ENCODE results near the gene ACTR3. TPM values are rescaled to one million over a fixed set of nuclear protein-coding genes. Genes with fewer than 3 reads are reported as not detected.

The ACTR3 gene
- total RNA-seq, 2 donors from 2014 or later: 229 to 267 TPM

DNA sequence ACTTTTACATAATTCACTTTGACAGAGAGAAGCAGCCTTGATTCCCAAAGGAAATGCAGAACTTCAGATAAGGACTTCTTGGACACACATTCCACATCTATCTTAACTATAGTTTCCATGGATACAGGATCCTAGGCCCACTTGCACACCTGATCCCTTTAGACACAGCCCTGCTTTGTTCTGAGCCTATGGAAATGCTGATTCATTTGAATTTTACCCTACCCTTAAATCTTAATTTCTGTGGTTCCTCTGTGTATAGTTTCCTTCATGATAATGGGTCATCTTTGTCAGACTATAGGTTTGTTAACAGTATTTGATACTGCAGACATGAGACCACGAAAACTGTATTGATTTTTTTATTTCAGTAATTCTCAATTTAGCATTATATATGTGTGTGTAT lies 77.4 kb downstream of the ACTR3 start:
- Mint-ChIP-seq H3K27me3 (no peaks in the 10 kb centered on the region), H3K4me3 (no peak overlapping the region), H3K4me1 (peaks cover 12% of the 10 kb centered on the region), H3K36me3 (ENCODE audit: low read depth) (no peaks in the 10 kb centered on the region), H3K27ac (peak overlapping the region; percentile 82)
- H3K9me3 ChIP-seq (ENCODE audit: control insufficient read depth, low read length, poor library complexity, severe bottlenecking): no peaks in the 10 kb centered on the region
- no peak for DNase-seq
- ATAC-seq: no peak

DNA sequence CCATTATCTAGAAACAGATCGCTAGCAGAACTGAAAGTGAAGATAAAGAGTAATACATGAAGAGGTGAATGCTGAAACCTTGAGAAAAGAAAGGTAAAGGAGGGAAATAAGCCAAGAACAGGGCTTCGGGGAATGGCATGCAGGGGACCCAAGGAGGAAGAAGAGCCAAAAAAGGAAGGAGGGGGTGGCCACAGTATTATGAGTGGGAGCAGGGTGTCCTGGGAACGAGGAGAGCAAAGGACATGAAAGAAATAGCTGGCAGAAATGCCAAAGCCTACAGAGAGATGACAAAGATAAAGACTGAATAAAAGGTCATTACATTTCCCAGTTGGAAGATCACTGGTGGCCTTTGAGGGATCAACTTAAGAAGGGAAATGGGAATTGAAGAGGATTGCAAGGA lies 82.9 kb downstream of the ACTR3 start:
- peaks cover 14% of the 10 kb centered on the region for H3K36me3 Mint-ChIP-seq (ENCODE audit: low read depth)
- DNase-seq (no peak), ATAC-seq (no peak)
- H3K27ac Mint-ChIP-seq: peak overlapping the region; percentile 81
- peaks cover 26% of the 10 kb centered on the region for H3K4me1 Mint-ChIP-seq
- H3K27me3 Mint-ChIP-seq: no peaks in the 10 kb centered on the region
- H3K4me3 Mint-ChIP-seq: peak overlapping the region; percentile 16
- no peaks in the 10 kb centered on the region for H3K9me3 ChIP-seq (ENCODE audit: control insufficient read depth, low read length, poor library complexity, severe bottlenecking)

DNA sequence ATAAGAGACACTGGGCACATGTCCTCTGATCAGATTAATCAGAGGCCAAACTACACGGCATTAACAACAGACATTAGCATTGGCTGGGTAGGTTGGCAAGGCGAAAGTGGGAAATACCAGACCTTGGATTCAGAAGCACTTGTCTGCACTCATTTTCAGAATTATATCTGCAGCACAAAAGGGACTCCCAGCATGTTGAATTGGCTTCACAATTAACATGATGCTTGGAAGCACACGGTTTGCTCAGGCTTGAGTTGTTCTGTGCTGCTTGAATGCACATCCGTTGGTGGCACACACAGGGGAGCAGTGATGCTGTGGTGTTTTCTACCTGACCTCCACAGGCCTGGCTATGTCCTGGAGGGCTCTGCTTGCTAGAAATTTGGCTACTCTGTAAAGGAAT lies 83.9 kb downstream of the ACTR3 start:
- Mint-ChIP-seq H3K4me3 (no peak overlapping the region), H3K36me3 (ENCODE audit: low read depth) (peaks cover 14% of the 10 kb centered on the region), H3K27ac (peak overlapping the region; percentile 81), H3K4me1 (peaks cover 26% of the 10 kb centered on the region), H3K27me3 (no peaks in the 10 kb centered on the region)
- ATAC-seq (no peak), DNase-seq (no peak)
- H3K9me3 ChIP-seq (ENCODE audit: control insufficient read depth, low read length, poor library complexity, severe bottlenecking): no peaks in the 10 kb centered on the region

GRCh38 chr2:113974727-113975126 lies 84.8 kb downstream of the ACTR3 start:
- no peak for ATAC-seq
- H3K4me3 Mint-ChIP-seq: no peak overlapping the region
- H3K36me3 Mint-ChIP-seq (ENCODE audit: low read depth): peaks cover 14% of the 10 kb centered on the region
- peaks cover 25% of the 10 kb centered on the region for H3K4me1 Mint-ChIP-seq
- no peaks in the 10 kb centered on the region for H3K27me3 Mint-ChIP-seq
- no peak for DNase-seq
- H3K9me3 ChIP-seq (ENCODE audit: control insufficient read depth, low read length, poor library complexity, severe bottlenecking): no peaks in the 10 kb centered on the region
- no peak overlapping the region for H3K27ac Mint-ChIP-seq

- Mint-ChIP-seq H3K27me3 (no peaks in the 10 kb centered on the region), H3K4me1 (peaks cover 20% of the 10 kb centered on the region), H3K4me3 (no peak overlapping the region), H3K36me3 (ENCODE audit: low read depth) (peaks cover 16% of the 10 kb centered on the region), H3K27ac (no peak overlapping the region)
- ATAC-seq (no peak), DNase-seq (no peak)
- H3K9me3 ChIP-seq (ENCODE audit: control insufficient read depth, low read length, poor library complexity, severe bottlenecking): no peaks in the 10 kb centered on the region
Observed at GRCh38 chr2:113976277-113976928, 86.5 kb downstream of the ACTR3 start.

GRCh38 chr2:113977060-113977659 lies 87.3 kb downstream of the ACTR3 start:
- Mint-ChIP-seq H3K4me1 (peaks cover 18% of the 10 kb centered on the region), H3K27me3 (no peaks in the 10 kb centered on the region), H3K27ac (no peak overlapping the region), H3K4me3 (no peak overlapping the region), H3K36me3 (ENCODE audit: low read depth) (peaks cover 16% of the 10 kb centered on the region)
- no peaks in the 10 kb centered on the region for H3K9me3 ChIP-seq (ENCODE audit: control insufficient read depth, low read length, poor library complexity, severe bottlenecking)
- no peak for DNase-seq
- no peak for ATAC-seq

DNA sequence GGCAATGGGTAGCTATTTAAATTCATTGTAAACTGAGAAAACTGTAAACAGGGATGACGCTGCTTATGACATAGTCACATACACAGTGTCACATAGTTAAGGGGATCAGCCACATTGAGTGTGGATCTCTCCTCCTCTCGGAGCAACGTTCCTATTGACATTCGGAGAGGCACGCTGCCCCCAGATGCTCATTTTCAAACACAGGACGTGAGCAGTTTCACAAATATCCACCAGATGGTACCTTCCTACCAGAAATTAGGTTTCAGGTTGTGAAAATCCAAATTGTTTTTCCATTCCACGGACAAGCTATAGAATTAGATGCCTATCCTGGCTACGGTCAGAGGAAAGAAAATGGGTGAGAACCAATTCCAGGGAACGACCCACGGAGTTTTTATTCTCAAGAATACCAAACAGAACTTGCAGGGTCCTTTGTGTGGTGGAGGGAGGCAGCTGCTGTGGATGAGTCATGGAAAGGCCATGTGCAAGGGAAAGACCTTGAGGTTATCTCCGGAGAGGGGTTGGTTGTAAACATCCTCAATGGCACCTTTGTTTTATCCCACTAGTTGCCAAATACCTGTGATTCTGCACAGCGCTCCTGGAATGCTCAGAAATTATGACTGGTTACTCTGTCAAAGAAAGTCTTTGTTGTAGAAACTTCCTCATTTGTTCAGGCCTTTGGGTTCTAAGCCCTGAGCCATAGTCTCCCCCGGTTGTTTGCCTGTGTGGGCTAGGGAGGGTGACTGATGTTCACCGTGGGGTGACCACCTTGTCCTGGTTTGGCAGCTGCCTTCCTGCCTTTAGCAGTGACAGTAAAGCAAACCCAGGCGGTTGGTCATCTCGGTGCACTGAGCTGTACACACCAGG lies 88.0 kb downstream of the ACTR3 start:
- H3K36me3 Mint-ChIP-seq (ENCODE audit: low read depth): peaks cover 14% of the 10 kb centered on the region
- no peaks in the 10 kb centered on the region for H3K27me3 Mint-ChIP-seq
- ATAC-seq (no peak), DNase-seq (no peak)
- H3K27ac Mint-ChIP-seq: peak overlapping the region; percentile 62
- peaks cover 12% of the 10 kb centered on the region for H3K4me1 Mint-ChIP-seq
- H3K9me3 ChIP-seq (ENCODE audit: control insufficient read depth, low read length, poor library complexity, severe bottlenecking): no peaks in the 10 kb centered on the region
- no peak overlapping the region for H3K4me3 Mint-ChIP-seq

DNA sequence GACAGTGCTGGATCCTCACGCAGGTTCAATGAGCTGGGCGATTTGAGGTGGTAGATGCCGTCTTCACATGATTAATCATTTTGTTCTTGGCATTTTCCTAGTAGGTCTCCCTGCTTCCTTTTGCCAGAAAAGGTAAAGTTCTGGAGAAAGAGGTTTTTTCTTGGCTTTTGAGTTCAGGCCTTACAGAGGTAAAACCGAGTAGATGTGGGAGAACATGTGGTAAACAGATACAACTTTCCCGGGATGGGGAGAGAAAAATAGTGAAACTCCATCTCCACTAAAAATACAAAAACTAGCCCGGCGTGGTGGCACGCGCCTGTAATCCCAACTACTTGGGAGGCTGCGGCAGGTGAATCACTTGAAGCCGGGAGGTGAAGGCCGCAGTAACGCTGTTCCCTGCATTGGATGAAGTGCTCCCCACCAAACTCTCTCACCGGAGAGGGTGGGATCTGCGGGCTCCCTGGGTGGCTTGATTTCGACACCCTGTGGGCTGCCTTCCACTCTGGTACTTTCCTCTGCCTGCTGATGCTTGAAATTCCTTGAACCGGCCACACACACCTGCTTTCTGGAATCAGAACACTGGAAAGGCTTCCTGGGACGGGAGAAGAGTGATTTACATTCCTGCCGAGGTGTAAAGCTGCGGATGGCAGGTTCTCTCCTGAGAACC lies 88.8 kb downstream of the ACTR3 start:
- peak overlapping the region; percentile 62 for H3K27ac Mint-ChIP-seq
- DNase-seq: no peak
- peaks cover 12% of the 10 kb centered on the region for H3K4me1 Mint-ChIP-seq
- H3K9me3 ChIP-seq (ENCODE audit: control insufficient read depth, low read length, poor library complexity, severe bottlenecking): no peaks in the 10 kb centered on the region
- no peaks in the 10 kb centered on the region for H3K27me3 Mint-ChIP-seq
- ATAC-seq: no peak
- H3K36me3 Mint-ChIP-seq (ENCODE audit: low read depth): peaks cover 11% of the 10 kb centered on the region
- no peak overlapping the region for H3K4me3 Mint-ChIP-seq

DNA sequence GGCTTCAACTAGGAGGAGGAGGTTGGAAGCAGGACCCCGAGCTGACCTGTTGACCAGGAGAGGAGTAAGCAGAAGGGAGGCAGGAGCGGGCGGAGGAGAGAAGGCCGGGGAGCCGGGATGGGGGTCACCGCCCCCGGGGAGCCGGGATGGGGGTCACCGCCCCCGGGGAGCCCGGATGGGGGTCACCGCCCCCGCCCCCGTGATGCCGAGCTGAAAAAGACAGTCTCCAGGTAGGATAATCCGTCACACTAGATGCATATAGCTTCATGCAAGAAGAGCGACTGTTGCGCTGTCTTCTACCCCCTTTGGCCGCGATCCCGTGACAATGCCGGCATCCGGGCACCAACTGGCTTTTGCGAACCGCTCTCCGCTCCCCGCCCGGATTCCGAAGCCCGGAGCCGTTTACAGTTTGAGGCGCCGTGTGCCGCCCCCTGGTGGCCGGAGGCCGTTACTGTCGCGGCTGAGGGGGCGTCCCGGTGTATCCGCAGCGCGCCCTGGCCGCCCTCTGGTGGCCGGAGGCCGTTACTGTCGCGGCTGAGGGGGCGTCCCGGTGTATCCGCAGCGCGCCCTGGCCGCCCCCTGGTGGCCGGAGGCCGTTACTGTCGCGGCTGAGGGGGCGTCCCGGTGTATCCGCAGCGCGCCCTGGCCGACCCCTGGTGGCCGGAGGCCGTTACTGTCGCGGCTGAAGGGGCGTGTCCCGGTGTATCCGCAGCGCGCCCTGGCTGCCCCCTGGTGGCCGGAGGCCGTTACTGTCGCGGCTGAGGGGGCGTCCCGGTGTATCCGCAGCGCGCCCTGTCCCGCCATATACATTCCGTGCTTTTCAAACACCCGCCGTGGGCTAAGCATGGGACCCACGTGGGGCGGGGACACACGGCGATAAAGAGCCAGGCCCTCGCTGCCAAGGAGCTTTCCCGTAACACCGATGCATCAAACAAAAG lies 89.6 kb downstream of the ACTR3 start:
- Mint-ChIP-seq H3K27me3 (no peaks in the 10 kb centered on the region), H3K36me3 (ENCODE audit: low read depth) (peaks cover 11% of the 10 kb centered on the region), H3K4me1 (peaks cover 12% of the 10 kb centered on the region), H3K4me3 (no peak overlapping the region), H3K27ac (peak overlapping the region; percentile 14)
- peak; percentile 44 for ATAC-seq
- peak; percentile 23 to 55 (median 34) for DNase-seq
- H3K9me3 ChIP-seq (ENCODE audit: control insufficient read depth, low read length, poor library complexity, severe bottlenecking): no peaks in the 10 kb centered on the region

DNA sequence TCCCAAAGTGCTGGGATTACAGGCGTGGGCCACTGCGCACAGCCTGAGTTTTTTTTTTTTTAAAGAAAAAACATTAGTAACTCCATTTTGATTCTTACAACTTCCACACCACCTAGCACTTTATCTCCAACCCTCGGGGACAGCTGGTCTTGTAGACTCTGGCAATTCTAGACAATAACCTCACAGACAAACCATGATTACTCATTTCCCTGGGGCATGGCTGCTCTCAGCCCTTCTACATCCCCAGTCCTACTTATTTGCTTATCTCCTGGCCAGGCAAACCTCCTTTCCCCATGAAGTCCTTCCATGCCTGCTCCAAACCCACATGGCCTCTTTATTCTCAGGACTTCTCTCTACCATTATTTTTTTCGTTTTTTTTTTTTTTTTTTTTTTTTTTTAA lies 91.1 kb downstream of the ACTR3 start:
- DNase-seq (no peak), ATAC-seq (no peak)
- Mint-ChIP-seq H3K4me1 (peaks cover 5% of the 10 kb centered on the region), H3K36me3 (ENCODE audit: low read depth) (peaks cover 3% of the 10 kb centered on the region), H3K4me3 (peak overlapping the region; percentile 37), H3K27me3 (no peaks in the 10 kb centered on the region), H3K27ac (peak overlapping the region; percentile 54)
- H3K9me3 ChIP-seq (ENCODE audit: control insufficient read depth, low read length, poor library complexity, severe bottlenecking): no peaks in the 10 kb centered on the region

GRCh38 chr2:113981404-113982134 lies 91.7 kb downstream of the ACTR3 start:
- Mint-ChIP-seq H3K36me3 (ENCODE audit: low read depth) (peaks cover 3% of the 10 kb centered on the region), H3K4me3 (peak overlapping the region; percentile 37), H3K4me1 (peaks cover 1% of the 10 kb centered on the region), H3K27me3 (no peaks in the 10 kb centered on the region), H3K27ac (no peak overlapping the region)
- no peaks in the 10 kb centered on the region for H3K9me3 ChIP-seq (ENCODE audit: control insufficient read depth, low read length, poor library complexity, severe bottlenecking)
- DNase-seq: no peak
- ATAC-seq: no peak
